Smooth muscle cell (in vitro differentiated cells): Measurements from ENCODE around the gene KRT3. TPM values are rescaled to one million over a fixed set of nuclear protein-coding genes. Genes with fewer than 3 reads are reported as not detected.
"Not testable (repeated sequence)": the region's sequence is repeated elsewhere in the genome, so short reads cannot be mapped to it uniquely, and the experiment has no call there.

Experiments
- DNase-seq: peaks from one replicate; lab custom pipeline; 2025; ENCODE audit not compliant: unreplicated experiment; lab: John Stamatoyannopoulos, UW
- H2AFZ ChIP-seq: fragments of 200-600 bp; sonication (generic); 2 replicates; pipeline ENCODE4 v1.6.0; 2016; ENCODE audit warnings: antibody characterized with exemption, low read depth, mild to moderate bottlenecking
- H3F3A ChIP-seq: fragments of 200-600 bp; sonication (generic); 2 replicates; pipeline ENCODE4 v1.6.0; 2017; ENCODE audit warnings: antibody characterized with exemption, low read depth
- H3K27ac ChIP-seq: fragments of 200-600 bp; sonication (generic); 2 replicates; pipeline ENCODE4 v1.5.1; 2016; ENCODE audit warnings: low read depth, mild to moderate bottlenecking
- H3K27me3 ChIP-seq: fragments of 200-600 bp; sonication (generic); 2 replicates; pipeline ENCODE4 v1.6.1; 2016; ENCODE audit warnings: low read depth, mild to moderate bottlenecking
- H3K36me3 ChIP-seq: fragments of 200-600 bp; sonication (generic); 2 replicates; pipeline ENCODE4 v1.5.1; 2016; ENCODE audit warnings: low read depth
- H3K4me1 ChIP-seq: fragments of 200-600 bp; sonication (generic); 2 replicates; pipeline ENCODE4 v1.5.1; 2016; ENCODE audit warnings: low read depth
- H3K4me2 ChIP-seq: fragments of 200-600 bp; sonication (generic); 2 replicates; pipeline ENCODE4 v1.6.0; 2016; ENCODE audit warnings: mild to moderate bottlenecking
- H3K4me3 ChIP-seq: fragments of 200-600 bp; sonication (generic); 2 replicates; pipeline ENCODE4 v1.5.1; 2016; ENCODE audit warnings: mild to moderate bottlenecking
- H3K79me2 ChIP-seq: fragments of 200-600 bp; sonication (generic); 2 replicates; pipeline ENCODE4 v1.6.0; 2016; ENCODE audit warnings: low read depth, mild to moderate bottlenecking
- H3K9ac ChIP-seq: fragments of 200-600 bp; sonication (generic); 2 replicates; pipeline ENCODE4 v1.6.0; 2016; ENCODE audit warnings: low read depth
- H3K9me3 ChIP-seq: fragments of 200-600 bp; sonication (generic); replicated peaks from 2 replicates; pipeline ENCODE4 v1.5.1; 2016; ENCODE audit warnings: low read depth
- H4K20me1 ChIP-seq: fragments of 200-600 bp; sonication (generic); 2 replicates; pipeline ENCODE4 v1.6.0; 2016; ENCODE audit warnings: low read depth
- CTCF ChIP-seq: fragments of 200-600 bp; sonication (generic); IDR thresholded peaks from 2 replicates; pipeline ENCODE4 v1.5.1; 2017; ENCODE audit warnings: borderline replicate concordance, mild to moderate bottlenecking, antibody characterized with exemption; ENCODE audit not compliant: insufficient read depth, poor library complexity, severe bottlenecking
- WGBS: methylation state at CpG from one replicate; pipeline ENCODE4 v1.1.7; 2016; ENCODE audit warnings: low lambda C conversion rate; 5-methylcytosine and 5-hydroxymethylcytosine counted together
- polyA plus RNA-seq: library from polyadenylated mRNA; unstranded; fragments of >200 nt; fragmentation: Nextera tagmentation; extraction: Ambion mirVana; gene quantifications from 2 replicates; pipeline ENCODE4 v1.2.1, GENCODE V29; 2016
- total RNA-seq: library from RNA; depleted of rRNA; stranded (reverse); fragments of >200 nt; gene quantifications from 2 replicates; pipeline ENCODE4 v1.2.3, GENCODE V29; 2014

Gene KRT3
- total and polyA plus RNA-seq, 2 experiments from 2014 or later = not detected

- Histone ChIP-seq H2AFZ (no peak overlapping the region), H3K4me2 (no peak overlapping the region), H3K27ac (no peak overlapping the region), H3K9ac (no peak overlapping the region), H3K4me3 (no peak overlapping the region), H3K79me2 (no peaks in the 10 kb centered on the region), H3K4me1 (no peaks in the 10 kb centered on the region), H4K20me1 (no peaks in the 10 kb centered on the region), H3K27me3 (peaks cover 40% of the 10 kb centered on the region), H3F3A (no peaks in the 10 kb centered on the region), H3K9me3 (no peaks in the 10 kb centered on the region), H3K36me3 (no peaks in the 10 kb centered on the region)
- WGBS = 76% methylated on average over 2 of the region's 2 CpGs
- no peak for TF ChIP-seq CTCF
- DNase-seq = no peak
Observed at GRCh38 chr12:52752516-52752915, 43.4 kb downstream of the KRT3 start.

- H3K4me2 ChIP-seq = no peak overlapping the region
Observed at GRCh38 chr12:52751795-52752194, 44.1 kb downstream of the KRT3 start.

DNA sequence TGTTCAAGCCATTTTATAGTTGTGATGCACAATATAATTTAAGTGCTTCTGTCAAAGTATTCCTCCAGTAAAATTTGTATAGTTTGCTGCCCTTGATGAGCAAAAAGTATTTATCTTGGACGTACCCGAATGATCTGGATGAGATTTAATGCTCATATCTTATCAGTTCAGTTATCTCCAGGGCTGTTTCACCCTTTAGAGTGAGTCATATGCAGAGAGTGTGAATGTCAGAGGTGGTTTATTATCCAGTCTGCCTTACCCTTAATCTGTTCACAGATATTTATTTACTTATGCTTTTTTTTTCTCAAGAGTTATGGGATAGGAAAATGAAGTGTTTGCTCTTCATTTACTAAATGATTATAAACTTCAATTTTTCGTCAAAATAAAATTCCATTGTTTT lies 45.4 kb downstream of the KRT3 start:
- 46% methylated on average over 3 of the region's 3 CpGs for WGBS
- not testable (repeated sequence) for H4K20me1 ChIP-seq, H3K79me2 ChIP-seq, H3K4me3 ChIP-seq, H3K36me3 ChIP-seq, H3K27ac ChIP-seq, H3K9me3 ChIP-seq, H3K9ac ChIP-seq, H3K4me1 ChIP-seq, H3F3A ChIP-seq, H3K4me2 ChIP-seq, H2AFZ ChIP-seq, DNase-seq
- H3K27me3 ChIP-seq = peaks cover 47% of the 10 kb centered on the region

More at GRCh38 chr12:52751795-52752194, 44.1 kb downstream of the KRT3 start:
- Histone ChIP-seq H3F3A (no peaks in the 10 kb centered on the region), H3K27me3 (peaks cover 39% of the 10 kb centered on the region), H2AFZ (no peak overlapping the region), H3K79me2 (no peaks in the 10 kb centered on the region), H3K9ac (no peak overlapping the region), H3K9me3 (no peaks in the 10 kb centered on the region), H3K36me3 (no peaks in the 10 kb centered on the region), H3K4me3 (no peak overlapping the region), H3K4me1 (no peaks in the 10 kb centered on the region), H3K27ac (no peak overlapping the region), H4K20me1 (no peaks in the 10 kb centered on the region)
- no peak for TF ChIP-seq CTCF
- DNase-seq = no peak

GRCh38 chr12:52749827-52750226 lies 46.1 kb downstream of the KRT3 start:
- WGBS = 83% methylated on average over 3 of the region's 3 CpGs
- H3K27ac ChIP-seq = no peak overlapping the region
- H3F3A ChIP-seq = no peaks in the 10 kb centered on the region
- H2AFZ ChIP-seq = no peak overlapping the region
- no peaks in the 10 kb centered on the region for H3K4me1 ChIP-seq
- peaks cover 51% of the 10 kb centered on the region for H3K27me3 ChIP-seq
- H4K20me1 ChIP-seq = no peaks in the 10 kb centered on the region
- TF ChIP-seq CTCF = no peak
- DNase-seq = no peak
- H3K36me3 ChIP-seq = no peaks in the 10 kb centered on the region
- no peak overlapping the region for H3K9ac ChIP-seq
- H3K9me3 ChIP-seq = no peaks in the 10 kb centered on the region
- H3K4me3 ChIP-seq = no peak overlapping the region
- H3K4me2 ChIP-seq = no peak overlapping the region
- H3K79me2 ChIP-seq = no peaks in the 10 kb centered on the region
